ENCODE results near the gene DLGAP3.
"Not testable (repeated sequence)": the region's sequence is repeated elsewhere in the genome, so short reads cannot be mapped to it uniquely, and the experiment has no call there.

DLGAP3 gene

DNA sequence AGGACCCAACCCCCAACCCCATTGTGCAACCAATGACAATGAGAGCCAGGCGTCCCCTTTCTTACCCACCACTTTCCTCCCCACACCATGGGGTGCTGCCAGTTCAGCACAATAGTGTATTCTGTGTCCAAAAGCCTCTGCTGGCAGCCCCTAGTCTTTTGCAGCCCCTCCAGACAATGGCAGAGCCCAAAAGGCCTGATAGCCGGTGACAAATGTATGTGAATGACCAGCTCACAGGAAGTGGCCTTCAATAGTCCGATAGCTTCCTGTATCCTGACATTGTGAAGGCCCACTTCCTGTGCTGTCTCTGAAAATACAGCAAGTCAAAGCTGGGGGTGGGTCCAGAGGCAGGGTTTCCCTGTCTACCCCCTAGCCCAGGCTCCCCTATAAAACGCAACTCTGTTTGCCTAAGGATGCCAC, 86.5 kb downstream of the DLGAP3 start:
- peak in 5 of 56 donors; percentile 8 to 29 (median 14) for DNase-seq

DNA sequence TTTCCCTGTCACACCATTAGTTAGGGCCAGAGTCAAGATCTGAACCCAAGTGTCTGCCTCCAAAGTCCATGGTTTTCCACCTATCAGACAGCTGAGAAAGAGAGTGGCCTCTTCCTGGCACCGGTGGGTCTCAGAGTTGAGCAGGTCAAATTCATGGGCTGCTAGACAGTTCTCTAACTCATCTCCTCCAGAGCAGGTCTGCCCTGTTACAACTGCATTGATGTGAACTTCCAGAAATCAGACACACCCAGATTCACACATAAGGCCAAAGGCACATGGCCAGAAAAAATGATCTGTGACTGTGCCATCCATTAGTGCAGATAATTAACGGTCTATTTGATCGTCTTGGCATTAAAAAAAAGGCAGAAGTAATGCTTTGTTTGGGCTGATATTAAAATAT, 87.4 kb downstream of the DLGAP3 start:
- no peak for DNase-seq

- no peak for DNase-seq
Observed at GRCh38 chr1:34840426-34840825, 89.0 kb downstream of the DLGAP3 start.

- DNase-seq, result no peak
Observed at GRCh38 chr1:34839526-34840305, 89.7 kb downstream of the DLGAP3 start.

DNA sequence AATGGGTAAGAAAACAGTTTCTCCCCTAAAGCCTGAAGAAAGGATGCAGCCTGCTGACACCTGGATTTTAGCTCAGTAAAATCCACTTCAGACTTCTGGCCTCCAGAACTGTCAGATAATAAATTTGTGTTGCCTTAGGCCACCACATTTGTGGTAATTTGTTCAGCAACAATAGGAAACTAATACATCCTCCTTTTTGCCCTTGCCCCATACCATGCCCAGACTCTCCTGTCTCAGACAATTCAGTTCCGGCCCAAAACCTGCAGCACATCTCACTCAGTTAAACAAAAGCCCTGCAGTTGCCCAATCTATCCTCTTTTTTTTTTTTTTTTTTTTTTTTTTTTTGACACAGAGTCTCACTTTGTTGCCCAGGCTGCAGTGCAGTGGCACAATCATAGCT, 95.7 kb downstream of the DLGAP3 start:
- no peak for DNase-seq

- DNase-seq, result no peak
Observed at GRCh38 chr1:34831721-34832246, 97.7 kb downstream of the DLGAP3 start.

DNA sequence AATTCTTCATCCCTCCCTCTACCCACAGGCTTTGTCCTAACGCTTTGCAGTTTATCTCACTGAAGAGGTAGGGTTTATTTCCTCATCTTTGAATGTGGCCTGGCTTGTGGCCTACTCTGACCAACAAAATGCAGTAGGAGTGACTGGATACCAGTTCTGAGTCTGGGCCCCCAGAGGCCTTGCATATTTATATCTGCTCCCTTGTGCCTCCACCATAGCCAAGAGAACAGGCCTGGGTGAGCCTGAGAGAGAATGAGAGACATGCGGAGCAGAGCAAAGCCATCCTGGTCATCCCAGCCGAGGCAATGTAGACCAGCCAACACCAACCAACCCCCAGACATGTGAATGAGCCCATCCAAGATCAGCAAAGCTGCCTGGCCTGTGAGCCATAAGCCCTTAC, 100.2 kb downstream of the DLGAP3 start:
- no peak for DNase-seq

DNA sequence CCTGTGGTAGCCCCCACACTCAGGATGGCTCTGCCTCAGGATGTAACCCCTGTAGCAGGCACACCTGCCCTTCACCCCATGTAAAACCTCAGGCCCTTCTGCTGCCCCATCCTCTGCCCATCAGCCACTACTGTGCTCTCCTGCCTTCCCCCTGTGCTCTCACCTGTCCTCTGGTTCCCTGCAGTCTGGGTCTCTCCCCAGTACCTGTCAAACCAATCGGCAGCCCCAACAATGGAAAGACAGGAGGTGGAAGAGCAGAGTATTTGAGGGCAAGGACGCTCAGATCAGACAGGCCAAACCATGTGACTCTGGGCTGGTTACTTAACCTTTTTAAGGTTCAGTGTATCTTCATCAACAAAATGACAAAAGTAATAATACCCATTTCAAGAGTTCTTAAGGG, 100.8 kb downstream of the DLGAP3 start:
- no peak for DNase-seq

DNA sequence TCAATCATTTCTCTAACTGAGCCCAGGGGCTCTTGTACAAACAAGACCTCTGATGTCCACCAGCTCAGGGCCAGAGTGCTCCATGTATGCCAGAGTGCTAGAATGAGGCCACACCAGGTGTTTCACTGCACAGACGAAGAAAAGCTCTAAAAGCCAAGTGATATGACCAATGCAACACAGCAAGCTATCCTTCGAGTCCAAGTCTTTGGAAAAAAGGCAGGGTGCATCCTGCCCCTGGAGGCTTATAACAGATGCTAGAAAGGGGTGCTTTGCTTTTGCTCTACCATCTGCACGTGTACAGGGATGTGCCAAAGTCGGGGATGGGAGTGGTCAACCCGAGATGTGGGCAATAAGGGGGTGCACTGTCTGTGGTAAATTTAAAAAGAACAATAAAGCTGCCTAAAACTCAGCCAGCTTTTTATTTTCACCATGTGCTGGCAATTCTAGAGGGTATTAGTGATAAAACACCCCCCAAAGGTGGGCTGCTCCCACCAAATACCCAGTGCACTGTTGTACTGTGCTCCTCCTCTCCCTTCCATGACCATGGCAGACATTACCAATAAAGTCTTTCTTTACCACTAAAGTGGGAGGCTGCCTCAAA, 102.0 kb downstream of the DLGAP3 start:
- no peak for DNase-seq

DNA sequence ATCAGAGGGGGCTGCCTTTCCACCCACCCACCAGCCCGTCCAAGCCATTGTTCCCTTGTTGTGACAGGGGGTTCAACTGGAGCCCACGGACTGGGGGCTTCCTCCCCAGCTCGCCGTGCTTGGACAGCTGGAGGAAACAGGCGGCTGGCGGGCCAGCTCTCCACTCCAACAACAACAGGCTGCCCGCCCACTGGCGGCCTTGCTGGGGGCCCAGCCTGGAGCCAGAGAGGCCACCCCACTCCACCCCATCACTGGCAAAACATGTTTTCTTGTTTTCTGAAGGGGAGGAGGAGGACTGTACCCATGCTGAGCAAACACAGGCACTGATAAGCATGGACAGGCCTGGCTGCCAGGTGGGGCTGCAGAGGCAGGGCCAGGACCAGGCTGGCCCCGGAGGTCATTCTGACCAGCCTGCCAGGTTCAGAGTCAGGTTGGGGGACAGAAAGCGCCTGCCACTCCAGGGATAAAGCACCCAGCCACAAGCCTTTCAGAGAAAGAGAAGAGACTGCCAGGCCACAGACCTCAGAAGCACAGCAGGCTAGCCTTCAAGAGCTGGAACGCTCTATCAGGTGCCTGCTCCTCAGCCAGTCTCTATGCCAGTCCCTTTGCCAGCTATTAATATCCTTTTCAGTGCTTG, 103.9 kb downstream of the DLGAP3 start:
- no peak for DNase-seq

- no peak for DNase-seq
Observed at GRCh38 chr1:34824817-34825454, 104.5 kb downstream of the DLGAP3 start.

DNA sequence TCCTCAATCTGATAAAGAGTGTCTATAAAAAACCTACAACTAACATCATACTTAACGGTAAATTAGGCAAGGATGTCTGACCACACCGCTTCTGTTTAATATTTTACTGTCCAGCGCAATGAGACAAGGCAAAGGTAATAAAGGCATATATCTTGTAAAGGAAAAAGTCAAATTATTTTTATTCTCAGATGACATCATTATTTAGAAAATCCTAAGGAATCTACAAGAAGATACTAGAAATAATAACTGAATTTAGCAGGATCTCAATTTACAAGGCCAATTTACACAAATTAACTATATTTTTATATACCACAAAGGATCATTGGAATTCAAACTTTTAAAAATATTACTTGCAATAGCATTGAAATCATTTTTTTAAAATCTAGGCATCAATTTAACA, 107.2 kb downstream of the DLGAP3 start:
- no peak for DNase-seq

DNA sequence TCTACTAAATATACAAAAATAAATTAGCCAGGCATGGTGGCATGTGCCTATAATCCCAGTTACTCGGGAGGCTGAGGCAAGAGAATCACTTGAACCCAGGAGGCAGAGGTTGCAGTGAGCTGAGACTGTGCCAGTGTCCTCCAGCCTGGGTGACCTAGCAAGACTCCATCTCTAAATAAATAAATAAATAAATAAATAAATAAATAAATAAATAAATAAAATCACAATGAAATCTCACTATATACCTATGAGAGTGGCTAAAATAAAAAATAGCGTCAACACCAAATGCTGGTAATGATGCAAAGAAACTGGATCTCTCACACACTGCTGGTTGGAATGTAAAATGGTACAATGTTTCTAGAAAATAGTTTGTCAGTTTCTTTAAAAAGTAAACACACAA, 110.6 kb downstream of the DLGAP3 start:
- DNase-seq, result not testable (repeated sequence)

DNA sequence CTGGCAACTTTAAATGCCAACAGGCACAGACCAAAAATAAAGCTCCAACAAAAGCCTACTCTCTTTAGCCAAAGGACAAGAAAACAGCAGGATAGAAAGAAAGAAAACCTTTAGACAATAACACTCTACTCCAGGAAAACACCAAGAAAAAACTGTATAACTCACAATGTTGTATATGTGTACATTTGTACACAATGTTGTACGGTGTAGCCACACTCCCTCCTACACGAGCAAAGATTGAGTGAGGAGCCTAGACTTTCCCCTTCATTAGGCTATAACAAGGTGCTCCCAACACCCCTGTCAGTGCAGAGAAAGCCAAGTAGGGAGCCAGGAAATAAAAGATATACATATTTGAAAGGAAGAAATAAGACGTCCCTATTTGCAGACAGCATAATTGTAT, 112.7 kb downstream of the DLGAP3 start:
- no peak for DNase-seq

GRCh38 chr1:34816332-34816731, 113.1 kb downstream of the DLGAP3 start:
- no peak for DNase-seq

Measured in nucleus accumbens (tissue), 56 donors.